ENCODE data around the gene ALDH1L2. TPM values are rescaled to one million over a fixed set of nuclear protein-coding genes. Genes with fewer than 3 reads are reported as not detected.

Gene ALDH1L2
- total RNA-seq, 4 donors from 2014 or later, result 7.2 to 12.2 (median 10.2) TPM

- no peaks in the 10 kb centered on the region for H3K9me3 ChIP-seq
- H3K4me3 ChIP-seq, result no peak overlapping the region
- peaks cover 0 to 59% (median 0%) of the 10 kb centered on the region in 3 donors for H3K36me3 ChIP-seq
- H3K4me1 ChIP-seq, result no peaks in the 10 kb centered on the region
- no peak for TF ChIP-seq POLR2A (IDR thresholded peaks at IDR 0.05)
- no peak for TF ChIP-seq CTCF (IDR thresholded peaks at IDR 0.05)
- TF ChIP-seq EP300 (IDR thresholded peaks at IDR 0.05), result no peak
- H3K27ac ChIP-seq, result no peak overlapping the region
- WGBS, 2 donors, result 48 to 57% methylated on average over 6 of the region's 6 CpGs
- H3K27me3 ChIP-seq, result no peaks in the 10 kb centered on the region
- no peak for DNase-seq (ENCODE audit: low spot score in 2 of 2)
These were observed 16.7 kb downstream of the ALDH1L2 start for GRCh38 chr12:105067511-105068031.

GRCh38 chr12:105064564-105065178 lies 19.6 kb downstream of the ALDH1L2 start:
- Histone ChIP-seq H3K9me3 (no peaks in the 10 kb centered on the region), H3K27ac (no peak overlapping the region), H3K36me3 (peaks cover 0 to 78% (median 0%) of the 10 kb centered on the region in 3 donors), H3K4me3 (no peak overlapping the region), H3K27me3 (no peaks in the 10 kb centered on the region), H3K4me1 (no peaks in the 10 kb centered on the region)
- DNase-seq (ENCODE audit: low spot score in 2 of 2), result no peak
- 63 to 71% methylated on average over 7 of the region's 7 CpGs for WGBS, 2 donors
- TF ChIP-seq POLR2A (IDR thresholded peaks at IDR 0.05) (no peak), CTCF (IDR thresholded peaks at IDR 0.05) (no peak), EP300 (IDR thresholded peaks at IDR 0.05) (no peak)

GRCh38 chr12:105060715-105061378 lies 23.4 kb downstream of the ALDH1L2 start:
- Histone ChIP-seq H3K27ac (no peak overlapping the region), H3K27me3 (no peaks in the 10 kb centered on the region), H3K36me3 (peaks cover 0 to 99% (median 0%) of the 10 kb centered on the region in 3 donors), H3K4me3 (no peak overlapping the region), H3K4me1 (no peaks in the 10 kb centered on the region), H3K9me3 (peaks cover 0 to 19% (median 0%) of the 10 kb centered on the region in 4 donors)
- 89 to 93% methylated on average over 11 of the region's 11 CpGs for WGBS, 2 donors
- no peak for DNase-seq (ENCODE audit: low spot score in 2 of 2)
- TF ChIP-seq CTCF (IDR thresholded peaks at IDR 0.05) (no peak), EP300 (IDR thresholded peaks at IDR 0.05) (no peak), POLR2A (IDR thresholded peaks at IDR 0.05) (no peak)

GRCh38 chr12:105057174-105057573 lies 27.1 kb downstream of the ALDH1L2 start:
- WGBS, 2 donors, result 74 to 87% methylated on average over 2 of the region's 2 CpGs
- Histone ChIP-seq H3K36me3 (peaks cover 0 to 78% (median 0%) of the 10 kb centered on the region in 3 donors), H3K27me3 (no peaks in the 10 kb centered on the region), H3K27ac (no peak overlapping the region), H3K4me3 (no peak overlapping the region), H3K9me3 (peaks cover 0 to 22% (median 0%) of the 10 kb centered on the region in 4 donors), H3K4me1 (peaks cover 0 to 9% (median 1%) of the 10 kb centered on the region in 4 donors)
- DNase-seq (ENCODE audit: low spot score in 2 of 2), result no peak
- no peak for TF ChIP-seq EP300 (IDR thresholded peaks at IDR 0.05)
- TF ChIP-seq CTCF (IDR thresholded peaks at IDR 0.05), result no peak
- TF ChIP-seq POLR2A (IDR thresholded peaks at IDR 0.05), result no peak

- H3K4me1 ChIP-seq, result peaks cover 0 to 9% (median 1%) of the 10 kb centered on the region in 4 donors
- H3K9me3 ChIP-seq, result peaks cover 0 to 22% (median 0%) of the 10 kb centered on the region in 4 donors
- TF ChIP-seq EP300 (IDR thresholded peaks at IDR 0.05) (peak in 1 of 2 donors; percentile 67), CTCF (IDR thresholded peaks at IDR 0.05) (peak; percentile 85 to 95 (median 86)), POLR2A (IDR thresholded peaks at IDR 0.05) (no peak)
- WGBS, 2 donors, result 3 to 5% methylated on average over 2 of the region's 2 CpGs
- peak overlapping the region in 2 of 4 donors; percentile 31 to 42 for H3K27ac ChIP-seq
- DNase-seq (ENCODE audit: low spot score in 2 of 2), result peak; percentile 81 to 96
- peaks cover 0 to 64% (median 0%) of the 10 kb centered on the region in 3 donors for H3K36me3 ChIP-seq
- H3K27me3 ChIP-seq, result no peaks in the 10 kb centered on the region
- no peak overlapping the region for H3K4me3 ChIP-seq
These were observed 31.1 kb downstream of the ALDH1L2 start for GRCh38 chr12:105053116-105053572.
